Measurements from ENCODE around the gene EIF3D. TPM values are rescaled to one million over a fixed set of nuclear protein-coding genes. Genes with fewer than 3 reads are reported as not detected.

The EIF3D gene
- total and polyA plus RNA-seq, 2 of the 13 experiments (the other 11 are each of a cell fraction or from before 2014, with no cell fraction given), result 118 to 274 TPM

DNA sequence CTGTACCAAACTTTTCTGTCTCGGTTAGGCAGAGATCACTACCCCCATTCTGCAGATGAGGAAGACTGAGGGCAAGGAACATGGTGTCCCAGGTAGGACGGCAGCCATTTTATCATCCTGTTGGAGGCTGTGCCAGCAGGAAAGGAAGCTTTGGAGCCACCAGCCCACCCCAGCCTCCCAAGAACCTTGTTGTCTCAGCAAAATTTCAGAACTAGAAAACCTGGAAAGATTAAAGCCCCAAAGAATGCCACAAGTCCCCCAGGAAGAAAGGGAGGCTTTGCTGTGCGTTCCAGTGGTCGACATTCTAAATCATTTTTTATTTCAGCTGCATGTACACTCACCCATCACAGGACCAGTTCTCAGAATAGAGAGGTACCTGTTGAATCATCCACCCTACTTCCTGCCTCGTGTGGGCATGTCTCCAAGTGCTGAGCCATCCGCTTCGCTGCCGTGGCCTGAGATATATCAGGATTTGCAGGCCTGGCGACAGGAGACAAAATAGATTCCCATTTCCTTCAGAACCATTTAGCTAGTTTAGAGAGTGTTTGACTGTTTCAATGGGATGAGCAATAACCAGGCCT, 13.0 kb upstream of the EIF3D start:
- Histone ChIP-seq H2AFZ (ENCODE audit: low read length) (no peak overlapping the region), H4K20me1 (ENCODE audit: insufficient read depth, low read length) (no peaks in the 10 kb centered on the region), H3K27me3 (ENCODE audit: control insufficient read depth in 1 of 2, insufficient read depth in 2 of 2, low read length in 2 of 2) (peaks cover 5 to 47% of the 10 kb centered on the region in 2 experiments; a peak in 4 of 5 replicates), H3K4me1 (ENCODE audit: insufficient read depth, low read length) (0 out of 2 replicates have a peak, but pooled peaks cover 9% of the 10 kb centered on the region), H3K9ac (ENCODE audit: insufficient read depth, low read depth, low read length) (no peak overlapping the region), H3K36me3 (replicated peaks in 1 of 2; ENCODE audit: control insufficient read depth in 1 of 2, insufficient read depth in 2 of 2, low read length in 2 of 2) (no peaks in the 10 kb centered on the region), H3K4me2 (ENCODE audit: low read depth, low read length) (no peak overlapping the region), H3K79me2 (ENCODE audit: insufficient read depth, low read length) (no peaks in the 10 kb centered on the region), H3K9me3 (ENCODE audit: low read length) (no peaks in the 10 kb centered on the region), H3K27ac (ENCODE audit: extremely low read length, insufficient read depth, low read length) (no peak overlapping the region), H3K4me3 (replicated peaks in 1 of 3; ENCODE audit: insufficient read depth in 1 of 3, low read depth in 2 of 3, low read length in 3 of 3) (no peak overlapping the region)
- no peak for FAIRE-seq
- no peak for ATAC-seq
- intact Hi-C loops (cut with micrococcal nuclease; ENCODE audit: unreplicated experiment), result loop anchor here (10.0 kb wide), 1 partner anchor 233 kb away; the partner anchor contains the start of gene IFT27
- POLR2A ChIA-PET, result no interaction called here
- in situ Hi-C loops (cut with HindIII; ENCODE audit: extremely low pct_ligation_motif_present, low pct_unique_long_range_greater_than_20kb), result loop anchor here (10.0 kb wide), 1 partner anchor 233 kb away; the partner anchor contains the start of gene IFT27
- BruUV-seq (replicated peaks), result no TSS peak
- DNase-seq (ENCODE audit: low spot score), result no peak
- CTCF ChIA-PET (ENCODE audit: low intra/inter-chr PET ratio, low total read pairs), result no interaction called here
- WGBS (ENCODE audit: low lambda C conversion rate), result 13% methylated on average over 9 of the region's 9 CpGs
- TF ChIP-seq SIX1 (CRISPR knock-in tag; IDR thresholded peaks at IDR 0.05; ENCODE audit: borderline replicate concordance) (no peak), MLLT10 (CRISPR knock-in tag; IDR thresholded peaks at IDR 0.05) (no peak), ZNF577 (CRISPR knock-in tag; IDR thresholded peaks at IDR 0.05; ENCODE audit: borderline replicate concordance, low read depth) (no peak), ZNF629 (CRISPR knock-in tag; conservative IDR thresholded peaks at IDR 0.05) (peak; percentile 78), PAX8 (CRISPR knock-in tag; IDR thresholded peaks at IDR 0.05; ENCODE audit: borderline replicate concordance) (no peak), CBX2 (IDR thresholded peaks at IDR 0.05; ENCODE audit: low read depth, low read length) (no peak), CBX2 (CRISPR knock-in tag; IDR thresholded peaks at IDR 0.05; ENCODE audit: low read depth) (no peak), XRCC5 (optimal IDR thresholded peaks at IDR 0.05; ENCODE audit: low read length) (no peak)
- TF ChIP-seq, protein P1, sequence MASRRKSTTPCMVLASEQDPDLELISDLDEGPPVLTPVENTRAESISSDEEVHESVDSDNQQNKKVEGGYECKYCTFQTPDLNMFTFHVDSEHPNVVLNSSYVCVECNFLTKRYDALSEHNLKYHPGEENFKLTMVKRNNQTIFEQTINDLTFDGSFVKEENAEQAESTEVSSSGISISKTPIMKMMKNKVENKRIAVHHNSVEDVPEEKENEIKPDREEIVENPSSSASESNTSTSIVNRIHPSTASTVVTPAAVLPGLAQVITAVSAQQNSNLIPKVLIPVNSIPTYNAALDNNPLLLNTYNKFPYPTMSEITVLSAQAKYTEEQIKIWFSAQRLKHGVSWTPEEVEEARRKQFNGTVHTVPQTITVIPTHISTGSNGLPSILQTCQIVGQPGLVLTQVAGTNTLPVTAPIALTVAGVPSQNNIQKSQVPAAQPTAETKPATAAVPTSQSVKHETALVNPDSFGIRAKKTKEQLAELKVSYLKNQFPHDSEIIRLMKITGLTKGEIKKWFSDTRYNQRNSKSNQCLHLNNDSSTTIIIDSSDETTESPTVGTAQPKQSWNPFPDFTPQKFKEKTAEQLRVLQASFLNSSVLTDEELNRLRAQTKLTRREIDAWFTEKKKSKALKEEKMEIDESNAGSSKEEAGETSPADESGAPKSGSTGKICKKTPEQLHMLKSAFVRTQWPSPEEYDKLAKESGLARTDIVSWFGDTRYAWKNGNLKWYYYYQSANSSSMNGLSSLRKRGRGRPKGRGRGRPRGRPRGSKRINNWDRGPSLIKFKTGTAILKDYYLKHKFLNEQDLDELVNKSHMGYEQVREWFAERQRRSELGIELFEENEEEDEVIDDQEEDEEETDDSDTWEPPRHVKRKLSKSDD (CRISPR knock-in tag; IDR thresholded peaks at IDR 0.05; ENCODE audit: low read depth), result no peak
